H1 (cell line): ENCODE data around the gene EPB41L1. TPM values are rescaled to one million over a fixed set of nuclear protein-coding genes. Genes with fewer than 3 reads are reported as not detected.

Experiments
- CTCF ChIA-PET: fragments of 300-600 bp; sonication (Branson Sonifier 250); formaldehyde crosslinking; loops from one replicate; lab custom pipeline; 2021; ENCODE audit not compliant: partially characterized antibody; lab: Charles Lee
- POLR2A ChIA-PET: fragments of 300-600 bp; sonication (Branson Sonifier 250); formaldehyde crosslinking; loops from one replicate; lab custom pipeline; 2021; ENCODE audit warnings: inconsistent platforms; ENCODE audit not compliant: partially characterized antibody; lab: Charles Lee
- DNase-seq, 2 experiments: peaks; one replicate each; pipeline versions ENCODE4 v3.0.0 to v3.0.0-alpha.2; 2010 to 2022; ENCODE audit warnings: low spot score in 2 of 2, low read depth in 1 of 2, mixed read lengths in 1 of 2
- FAIRE-seq: peaks from 2 replicates; lab custom pipeline; 2011; peaks lifted over from hg19 to GRCh38; lab: Jason Lieb, UNC
- H2AFZ ChIP-seq: 2 replicates; pipeline ENCODE4 v1.8.1; 2012; ENCODE audit warnings: low read length, inconsistent platforms
- H2AK5ac ChIP-seq: 2 replicates; pipeline ENCODE4 v1.6.1; 2013; ENCODE audit warnings: low read depth, low read length
- H2BK120ac ChIP-seq: replicated peaks from 2 replicates; pipeline ENCODE3; 2013; ENCODE audit warnings: low read depth, low read length, inconsistent platforms
- H2BK12ac ChIP-seq: 2 replicates; pipeline ENCODE4 v1.6.1; 2013; ENCODE audit warnings: low read depth, low read length
- H2BK15ac ChIP-seq: 2 replicates; pipeline ENCODE4 v1.6.1; 2013; ENCODE audit warnings: low read length
- H2BK20ac ChIP-seq: 2 replicates; pipeline ENCODE4 v1.6.1; 2013; ENCODE audit warnings: low read length
- H2BK5ac ChIP-seq: 2 replicates; pipeline ENCODE4 v1.6.1; 2013; ENCODE audit warnings: low read depth, low read length
- H3K14ac ChIP-seq: 2 replicates; pipeline ENCODE4 v1.6.1; 2013; ENCODE audit warnings: inconsistent platforms; ENCODE audit not compliant: insufficient read length
- H3K18ac ChIP-seq: 2 replicates; pipeline ENCODE4 v1.6.1; 2013; ENCODE audit warnings: low read length; ENCODE audit errors: extremely low read depth
- H3K23ac ChIP-seq: 2 replicates; pipeline ENCODE4 v1.6.1; 2013; ENCODE audit warnings: inconsistent platforms; ENCODE audit not compliant: insufficient read length
- H3K23me2 ChIP-seq: 2 replicates; pipeline ENCODE4 v1.6.1; 2013; ENCODE audit warnings: low read depth, low read length
- H3K27ac ChIP-seq: 2 replicates; pipeline ENCODE4 v1.6.1; 2011; ENCODE audit warnings: low read depth, low read length, inconsistent platforms
- H3K27me3 ChIP-seq, 4 experiments: replicated peaks in 1 of 4; 1 replicate in 1 of 4; 2 replicates in 3 of 4; pipeline versions ENCODE4 v1.6.1 to v1.8.1; 2011 to 2013; ENCODE audit warnings: low read length in 3 of 4, mild to moderate bottlenecking in 3 of 4, inconsistent platforms in 2 of 4, mixed read lengths in 2 of 4, moderate library complexity in 1 of 4; ENCODE audit not compliant: control insufficient read depth in 3 of 4, insufficient read depth in 3 of 4; ENCODE audit errors: extremely low read depth in 1 of 4
- H3K36me3 ChIP-seq, 4 experiments: 2 replicates each; pipeline versions ENCODE4 v1.6.1 to v1.8.1; 2011 to 2013; ENCODE audit warnings: mild to moderate bottlenecking in 4 of 4, low read length in 3 of 4, moderate library complexity in 2 of 4, control low read depth in 1 of 4, inconsistent platforms in 1 of 4; ENCODE audit not compliant: insufficient read depth in 4 of 4, control insufficient read depth in 2 of 4
- H3K4ac ChIP-seq: replicated peaks from 2 replicates; pipeline ENCODE3; 2013; ENCODE audit warnings: low read length, low read depth, mixed read lengths, inconsistent platforms; ENCODE audit not compliant: insufficient read length
- H3K4me1 ChIP-seq, 4 experiments: replicated peaks in 1 of 4; 1 replicate in 1 of 4; 2 replicates in 3 of 4; pipeline versions ENCODE4 v1.6.1 to v1.8.1; 2011 to 2013; ENCODE audit warnings: low read length in 3 of 4, inconsistent platforms in 2 of 4, mixed read lengths in 1 of 4; ENCODE audit not compliant: insufficient read depth in 4 of 4, control insufficient read depth in 3 of 4
- H3K4me2 ChIP-seq, 2 experiments: 2 replicates each; pipeline versions ENCODE4 v1.6.1 to v1.8.1; 2011 to 2013; ENCODE audit warnings: low read depth in 2 of 2, low read length in 2 of 2, control low read depth in 1 of 2, inconsistent platforms in 1 of 2, mild to moderate bottlenecking in 1 of 2; ENCODE audit not compliant: insufficient read depth in 1 of 2
- H3K4me3 ChIP-seq, 4 experiments: fragments of 200-600, 300-600 bp in 1 of 4; sonication (generic), shearing (Covaris generic), sonication (Bioruptor Twin) in 1 of 4; 2 replicates each; pipeline versions ENCODE4 v1.5.1 to v1.8.1; 2011 to 2016; ENCODE audit warnings: low read length in 4 of 4, low read depth in 3 of 4, control low read depth in 2 of 4, inconsistent platforms in 2 of 4, mild to moderate bottlenecking in 2 of 4, mixed read lengths in 1 of 4, moderate library complexity in 1 of 4; ENCODE audit not compliant: insufficient read depth in 2 of 4; ENCODE audit errors: extremely low read depth in 1 of 4
- H3K56ac ChIP-seq: replicated peaks from 2 replicates; pipeline ENCODE3; 2013; ENCODE audit warnings: low read depth, mild to moderate bottlenecking, mixed read lengths, low read length, inconsistent platforms; ENCODE audit not compliant: insufficient read length
- H3K79me1 ChIP-seq: 2 replicates; pipeline ENCODE4 v1.6.1; 2013; ENCODE audit warnings: low read depth, low read length, control low read depth
- H3K79me2 ChIP-seq, 2 experiments: 2 replicates each; pipeline versions ENCODE4 v1.6.1 to v1.8.1; 2012 to 2013; ENCODE audit warnings: low read length in 2 of 2, mild to moderate bottlenecking in 2 of 2, inconsistent platforms in 1 of 2; ENCODE audit not compliant: insufficient read depth in 2 of 2, control insufficient read depth in 1 of 2
- H3K9ac ChIP-seq, 4 experiments: replicated peaks in 1 of 4; 1 replicate in 1 of 4; 2 replicates in 3 of 4; pipeline versions ENCODE4 v1.6.1 to v1.8.1; 2011 to 2013; ENCODE audit warnings: low read depth in 3 of 4, low read length in 3 of 4, control low read depth in 2 of 4, mild to moderate bottlenecking in 2 of 4, moderate library complexity in 2 of 4, inconsistent platforms in 1 of 4; ENCODE audit errors: extremely low read depth in 1 of 4
- H3K9me3 ChIP-seq, 2 experiments: 2 replicates each; pipeline versions ENCODE4 v1.6.1 to v1.8.1; 2012 to 2013; ENCODE audit warnings: mild to moderate bottlenecking in 2 of 2, moderate library complexity in 2 of 2, control low read depth in 1 of 2, inconsistent platforms in 1 of 2, low read depth in 1 of 2, low read length in 1 of 2, mixed read lengths in 1 of 2; ENCODE audit not compliant: insufficient read depth in 2 of 2
- H4K20me1 ChIP-seq, 2 experiments: replicated peaks in 1 of 2; 2 replicates each; pipeline versions ENCODE3 to v1.8.1; 2011 to 2013; ENCODE audit warnings: inconsistent platforms in 2 of 2, low read length in 2 of 2, mild to moderate bottlenecking in 1 of 2; ENCODE audit not compliant: insufficient read depth in 2 of 2, control insufficient read depth in 1 of 2
- H4K5ac ChIP-seq: 2 replicates; pipeline ENCODE4 v1.6.1; 2013; ENCODE audit warnings: low read length, low read depth, mixed read lengths, inconsistent platforms; ENCODE audit not compliant: insufficient read length
- H4K8ac ChIP-seq: 2 replicates; pipeline ENCODE4 v1.8.0; 2013; ENCODE audit warnings: mild to moderate bottlenecking, moderate library complexity, low read length, inconsistent platforms; ENCODE audit not compliant: insufficient read depth; ENCODE audit errors: extremely low read depth
- H4K91ac ChIP-seq: replicated peaks from 2 replicates; pipeline ENCODE3; 2013; ENCODE audit warnings: low read length, mixed read lengths, inconsistent platforms; ENCODE audit not compliant: insufficient read length
- ATF3 ChIP-seq: IDR thresholded peaks from 2 replicates; pipeline ENCODE4 v1.6.1; 2011; ENCODE audit warnings: low read depth, mild to moderate bottlenecking, low read length; ENCODE audit not compliant: insufficient read depth
- CREB1 ChIP-seq: IDR thresholded peaks from 2 replicates; pipeline ENCODE4 v1.6.1; 2012; ENCODE audit warnings: inconsistent platforms
- JUND ChIP-seq: IDR thresholded peaks from 2 replicates; pipeline ENCODE4 v1.6.1; 2011; ENCODE audit warnings: mild to moderate bottlenecking, improper control_type of control experiment, low read length
- KDM5A ChIP-seq: fragments of 200-600 bp; IDR thresholded peaks from 2 replicates; pipeline ENCODE4 v1.7.1; 2012; ENCODE audit warnings: mild to moderate bottlenecking, low read length, inconsistent platforms, mixed read lengths
- NANOG ChIP-seq: IDR thresholded peaks from 2 replicates; pipeline ENCODE4 v1.6.1; 2011; ENCODE audit warnings: low read length, low read depth, mild to moderate bottlenecking, inconsistent platforms; ENCODE audit not compliant: insufficient read depth, poor library complexity, severe bottlenecking
- RBBP5 ChIP-seq: IDR thresholded peaks from 2 replicates; pipeline ENCODE4 v1.7.1; 2012; ENCODE audit warnings: low read depth, mild to moderate bottlenecking, inconsistent platforms, low read length, moderate library complexity, borderline replicate concordance
- SAP30 ChIP-seq: fragments of 300-600 bp; sonication (generic); IDR thresholded peaks from 2 replicates; pipeline ENCODE4 v1.7.1; 2012; ENCODE audit warnings: low read length, moderate library complexity, mild to moderate bottlenecking, inconsistent platforms; ENCODE audit not compliant: insufficient read depth, insufficient replicate concordance
- SIN3A ChIP-seq, 2 experiments: IDR thresholded peaks in 1 of 2; conservative IDR thresholded peaks in 1 of 2; 2 replicates each; pipeline ENCODE4 v1.6.1; 2011 to 2012; ENCODE audit warnings: low read length in 2 of 2, improper control_type of control experiment in 1 of 2, low read depth in 1 of 2, mild to moderate bottlenecking in 1 of 2
- WGBS, 2 experiments: shearing (Covaris generic) in 1 of 2; methylation state at CpG; one replicate each; pipeline versions ENCODE4 v1.1.6 to v1.1.7; 2013 to 2015; ENCODE audit warnings: low lambda C conversion rate in 2 of 2, mixed read lengths in 2 of 2, inconsistent platforms in 1 of 2, low coverage in 1 of 2, missing lambda C conversion rate in 1 of 2; ENCODE audit not compliant: insufficient replicate concordance in 2 of 2, insufficient coverage in 1 of 2, insufficient read length in 1 of 2; ENCODE audit errors: extremely low coverage in 1 of 2, missing lambda C conversion rate in 1 of 2; 5-methylcytosine and 5-hydroxymethylcytosine counted together
- polyA plus RNA-seq, 7 experiments: library from polyadenylated mRNA; depleted of rRNA in 3 of 7; stranded (reverse) in 5 of 7; unstranded in 2 of 7; fragments of >200 nt in 5 of 7; fragments of 200-250 nt in 2 of 7; gene quantifications; 1 replicate in 5 of 7; 2 replicates in 1 of 7; 4 replicates in 1 of 7; pipeline versions ENCODE4 v1.2.1 to v1.2.3, GENCODE V29; 2011 to 2013; ENCODE audit warnings: missing spikeins in 2 of 7, mixed read lengths in 2 of 7
- total RNA-seq: library from RNA; stranded (reverse); fragmentation: NEBNext Ultra II Directional; extraction: Animal tissue kit (Norgen Biotek cat#: 25700); gene quantifications from 2 replicates; pipeline ENCODE4 v1.2.1, GENCODE V29; 2021

EPB41L1 gene
- total and polyA plus RNA-seq, 2 of the 8 experiments (the other 6 are each of a cell fraction or from before 2014, with no cell fraction given), result 14.8 to 36.0 TPM

- Histone ChIP-seq H3K23ac (no peak overlapping the region), H2BK20ac (no peak overlapping the region), H3K4me3 (no peak overlapping the region), H2AK5ac (no peak overlapping the region), H3K56ac (no peak overlapping the region), H3K27me3 (no peaks in the 10 kb centered on the region), H4K91ac (no peak overlapping the region), H3K79me2 (no peaks in the 10 kb centered on the region), H3K79me1 (no peaks in the 10 kb centered on the region), H3K23me2 (no peaks in the 10 kb centered on the region; the same call in 1 of the 2 replicates), H4K20me1 (peaks cover 0 to 3% of the 10 kb centered on the region in 2 experiments), H3K36me3 (no peaks in the 10 kb centered on the region), H3K4ac (no peak overlapping the region), H3K14ac (no peak overlapping the region), H4K8ac (no peak overlapping the region), H2BK15ac (no peak overlapping the region), H3K27ac (no peak overlapping the region), H3K18ac (no peak overlapping the region), H3K4me1 (no peaks in the 10 kb centered on the region), H3K4me2 (no peak overlapping the region), H2BK5ac (no peak overlapping the region), H3K9me3 (no peaks in the 10 kb centered on the region), H2BK12ac (no peak overlapping the region), H2BK120ac (no peak overlapping the region), H4K5ac (no peak overlapping the region), H3K9ac (no peak overlapping the region), H2AFZ (no peak overlapping the region)
- ChIA-PET POLR2A (no interaction called here), CTCF (interaction anchor here (14.8 kb wide), 1 partner anchor 7 kb away, joined by 151 read pairs; no protein-coding TSS in a partner anchor)
- WGBS, 2 experiments, result 92% methylated on average over 9 of the region's 9 CpGs; no CpG with 5 or more reads in 1 of the 2 experiments
- TF ChIP-seq KDM5A (no peak), NANOG (no peak), CREB1 (no peak), JUND (no peak), SAP30 (no peak), ATF3 (no peak), SIN3A (conservative IDR thresholded peaks at IDR 0.05 in 1 of 2, IDR thresholded peaks at IDR 0.05 in 1 of 2; ENCODE audit: low read depth in 1 of 2, low read length in 2 of 2) (no peak), RBBP5 (no peak)
- FAIRE-seq (no peak), DNase-seq (no peak)
Observed at GRCh38 chr20:36206641-36207040, 52.1 kb downstream of the EPB41L1 start.
